GM10847 (cell line): ENCODE measurements around the gene MEAF6.

ENCODE experiments used
- POLR2A ChIP-seq: IDR thresholded peaks from 2 replicates; pipeline ENCODE4 v1.6.1; 2011; ENCODE audit not compliant: insufficient read length; ENCODE audit errors: extremely low read depth

MEAF6 gene

DNA sequence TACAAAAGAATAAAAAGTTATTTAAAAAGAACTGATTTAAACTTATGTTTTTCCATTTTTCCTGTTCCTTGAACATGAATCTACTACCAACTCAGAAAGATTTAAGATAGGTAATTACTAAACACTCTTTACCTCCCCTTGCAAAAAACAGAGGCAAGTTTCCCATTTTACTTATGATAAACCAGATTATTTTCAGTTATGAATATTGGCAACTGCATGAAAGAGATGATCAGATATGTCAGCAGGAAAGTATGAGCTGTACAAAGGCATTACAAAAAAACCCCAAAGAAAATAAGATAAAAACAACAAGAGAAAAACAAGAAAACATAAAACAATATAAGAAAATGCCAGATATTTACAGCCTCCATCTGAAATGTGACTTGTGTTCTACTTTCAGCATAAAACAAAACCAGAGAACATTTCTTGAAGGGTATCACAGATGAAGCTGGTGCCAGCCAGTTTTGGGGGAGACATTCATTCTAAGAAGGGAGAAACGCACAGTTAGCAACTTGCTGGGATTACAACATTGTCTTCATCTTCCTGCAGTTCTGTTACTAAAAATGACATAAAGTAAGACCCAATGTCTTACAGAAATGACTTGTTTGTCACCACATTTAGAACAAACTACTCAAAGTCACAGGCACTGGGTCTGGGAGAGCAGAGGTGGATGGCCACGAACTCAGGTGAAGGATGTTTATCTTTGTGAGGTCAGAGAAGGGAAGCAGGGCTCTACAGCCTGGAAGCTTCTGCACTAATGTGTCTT, 21.0 kb downstream of the MEAF6 start:
- no peak for TF ChIP-seq POLR2A

DNA sequence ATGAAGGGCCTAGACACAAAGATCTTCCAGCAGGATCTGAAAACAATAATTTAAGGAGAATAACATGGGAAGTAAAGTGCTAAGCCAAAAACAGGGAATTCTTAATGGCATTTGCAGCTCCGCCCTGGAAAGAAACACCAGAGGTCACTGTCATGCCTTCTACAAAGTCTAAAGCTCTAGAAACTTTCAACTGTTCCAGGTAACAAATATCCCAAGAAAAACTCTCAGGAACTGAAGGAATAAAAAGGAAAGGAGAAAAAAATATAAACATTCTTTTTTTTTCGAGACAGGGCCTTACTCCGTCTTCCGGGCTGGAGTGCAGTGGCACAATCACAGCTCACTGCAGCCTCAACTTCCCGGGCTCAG, 27.0 kb downstream of the MEAF6 start:
- TF ChIP-seq POLR2A = no peak

DNA sequence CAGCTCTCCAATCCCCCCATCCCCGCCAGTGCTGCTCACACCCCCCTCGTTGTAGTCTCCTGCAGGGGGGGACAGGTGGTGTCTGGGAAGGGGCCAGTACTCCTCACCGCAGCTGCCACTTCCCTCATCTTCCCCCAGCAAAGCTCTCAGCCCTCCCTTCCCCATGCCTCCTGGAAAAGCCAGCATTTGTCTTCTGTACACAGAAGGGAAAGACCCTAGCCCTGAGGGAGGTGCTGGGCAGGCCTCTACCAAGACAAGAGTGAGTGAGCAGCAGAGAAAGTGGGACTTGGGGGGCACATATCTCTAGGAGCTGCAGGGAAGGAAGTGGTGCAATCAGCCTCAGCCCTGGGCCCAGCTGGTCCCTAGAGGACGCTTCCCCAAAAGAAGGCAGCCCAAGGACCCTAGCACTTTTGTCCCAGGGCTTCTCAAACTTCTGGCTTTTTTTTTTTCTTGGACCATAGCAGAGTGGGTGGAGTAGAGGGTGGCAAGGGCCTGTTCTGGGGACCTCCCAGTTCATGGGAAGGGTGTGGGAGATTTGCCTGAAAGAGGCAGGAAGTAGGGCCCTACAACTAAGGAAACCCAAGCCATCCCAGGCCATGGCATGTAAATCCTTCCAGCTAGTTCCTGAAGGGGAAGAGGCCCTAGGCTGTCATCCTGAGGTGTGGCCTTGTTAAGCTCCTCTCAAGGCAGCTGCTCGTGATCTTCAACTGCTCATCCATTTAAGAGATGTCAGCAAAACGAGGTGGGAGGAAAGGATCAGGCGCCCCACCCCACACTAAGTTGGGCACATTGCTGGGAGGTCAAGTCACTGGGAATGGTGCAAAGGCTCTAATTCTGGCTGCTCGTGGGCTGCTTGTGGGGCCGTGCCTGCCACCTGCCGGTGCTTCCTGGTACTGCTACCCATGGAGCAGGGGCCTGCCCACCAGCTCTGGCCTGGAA, 27.6 kb downstream of the MEAF6 start:
- TF ChIP-seq POLR2A = no peak

DNA sequence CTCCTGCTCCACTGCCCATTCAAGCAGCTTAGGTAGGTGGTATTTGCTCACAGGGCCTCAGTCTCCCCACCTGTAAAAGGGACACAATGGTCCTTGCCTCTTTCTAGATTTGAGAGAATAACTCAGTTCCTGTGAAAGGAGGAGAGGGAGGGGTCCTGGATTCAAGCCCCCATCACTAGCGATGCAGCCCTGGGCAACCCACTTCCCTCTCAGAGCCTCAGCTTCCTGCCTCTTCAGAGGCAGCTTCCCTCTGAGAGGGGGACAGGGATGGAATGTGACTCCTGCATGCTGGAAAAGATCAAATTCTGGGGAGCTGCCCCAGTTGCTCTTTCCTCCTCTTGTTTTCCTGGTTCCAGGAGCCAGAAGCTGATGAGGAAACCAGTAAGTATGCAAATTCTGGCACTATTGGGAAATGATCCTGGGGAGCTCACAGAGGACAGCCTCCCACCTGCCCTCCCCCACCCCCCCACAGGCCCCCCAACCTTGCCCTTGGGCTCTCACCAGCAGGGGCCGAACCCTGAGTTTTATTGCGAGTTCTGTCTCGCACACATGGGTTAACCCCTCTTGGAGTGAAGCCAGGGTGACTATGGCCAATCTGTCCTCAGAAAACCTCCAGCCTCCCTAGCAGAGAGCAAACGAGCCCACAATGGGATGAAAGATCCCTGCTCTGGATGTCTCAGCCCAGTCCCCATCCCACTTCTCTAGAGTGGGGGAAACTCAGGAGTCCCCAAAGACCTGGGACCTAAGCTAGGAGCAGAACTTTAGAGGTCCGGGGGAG, 28.5 kb downstream of the MEAF6 start:
- no peak for TF ChIP-seq POLR2A

DNA sequence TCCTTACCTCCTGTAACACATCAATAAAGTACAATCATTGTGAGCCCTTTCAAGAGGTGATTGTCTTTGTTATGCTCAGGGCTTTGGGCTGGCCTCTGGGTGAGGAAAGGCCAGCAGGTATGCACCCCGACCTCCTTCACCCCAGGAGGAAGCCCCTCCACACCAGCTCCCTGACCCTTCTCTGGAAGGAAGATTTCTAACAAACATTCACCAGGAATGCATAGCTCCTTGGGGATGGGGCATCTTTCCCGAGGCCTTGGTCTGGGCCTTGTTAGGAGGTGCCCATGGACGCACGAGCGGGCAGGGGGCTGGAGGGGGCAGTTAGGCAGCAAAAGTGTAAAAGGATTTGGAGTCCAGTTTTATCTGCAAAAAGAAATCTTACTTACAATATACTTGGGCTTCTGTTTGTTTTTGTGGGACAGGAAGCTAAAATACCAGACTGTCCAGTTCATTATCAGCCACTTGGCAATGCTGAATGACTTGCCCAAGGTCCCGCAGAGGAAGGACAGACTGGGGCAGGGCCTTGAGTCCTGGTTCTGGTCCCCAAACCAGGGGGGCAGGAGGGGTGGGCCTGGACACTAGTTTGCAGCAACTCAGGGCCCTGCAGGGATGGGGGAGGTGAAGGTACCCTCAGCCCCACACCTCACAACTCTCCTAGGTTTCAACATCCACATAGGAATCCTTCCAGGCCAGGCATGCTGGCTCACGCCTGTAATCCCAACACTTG, 30.1 kb downstream of the MEAF6 start:
- TF ChIP-seq POLR2A = no peak

DNA sequence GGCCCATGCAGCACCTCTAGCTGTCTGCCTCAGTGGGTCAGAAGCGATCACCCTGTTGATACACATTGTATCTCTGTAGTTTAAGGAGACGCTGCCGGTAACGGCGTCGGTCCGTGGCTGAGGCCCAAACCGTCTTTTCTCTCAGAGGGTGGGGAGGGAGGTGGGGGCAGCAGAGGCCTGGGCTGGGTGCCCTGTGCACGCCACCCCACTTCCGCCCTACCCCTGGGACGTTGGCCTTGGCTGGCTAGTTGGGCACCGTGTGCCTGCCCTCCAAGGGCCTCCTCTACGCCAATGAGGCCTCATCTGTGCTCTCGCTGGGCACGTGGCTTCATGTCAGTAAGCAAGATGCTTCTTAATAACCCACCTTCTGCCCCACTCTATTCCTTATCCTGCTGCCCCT, 30.8 kb downstream of the MEAF6 start:
- TF ChIP-seq POLR2A = no peak

DNA sequence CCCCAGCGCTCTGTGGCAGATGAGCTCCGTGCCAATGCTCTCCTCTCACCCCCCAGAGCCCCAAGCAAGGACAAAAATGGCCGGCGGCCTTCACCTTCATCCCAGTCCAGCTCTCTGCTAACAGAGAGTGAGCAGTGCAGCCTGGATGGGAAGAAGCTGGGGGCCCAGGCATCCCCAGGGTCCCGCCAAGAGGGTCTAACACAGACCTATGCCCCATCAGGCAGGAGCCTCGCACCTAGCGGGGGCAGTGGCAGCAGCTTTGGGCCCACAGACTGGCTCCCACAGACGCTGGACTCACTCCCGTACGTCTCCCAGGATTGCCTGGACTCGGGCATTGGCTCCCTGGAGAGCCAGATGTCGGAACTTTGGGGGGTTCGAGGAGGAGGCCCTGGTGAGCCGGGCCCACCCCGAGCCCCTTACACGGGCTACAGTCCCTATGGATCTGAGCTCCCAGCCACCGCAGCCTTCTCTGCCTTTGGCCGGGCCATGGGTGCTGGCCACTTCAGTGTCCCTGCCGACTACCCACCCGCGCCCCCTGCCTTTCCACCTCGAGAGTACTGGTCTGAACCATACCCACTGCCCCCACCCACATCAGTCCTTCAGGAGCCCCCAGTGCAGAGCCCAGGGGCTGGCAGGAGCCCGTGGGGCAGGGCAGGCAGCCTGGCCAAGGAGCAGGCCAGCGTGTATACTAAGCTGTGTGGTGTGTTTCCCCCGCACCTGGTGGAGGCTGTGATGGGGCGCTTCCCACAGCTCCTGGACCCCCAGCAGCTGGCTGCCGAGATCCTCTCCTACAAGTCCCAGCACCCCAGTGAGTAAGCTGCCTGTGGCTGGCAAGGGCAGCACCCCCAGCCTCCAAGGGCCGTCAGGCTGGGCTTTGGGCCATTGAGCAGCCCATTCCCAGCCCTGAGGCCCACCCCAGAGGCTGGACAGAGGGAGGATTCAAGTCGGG, 31.5 kb downstream of the MEAF6 start:
- TF ChIP-seq POLR2A = no peak

DNA sequence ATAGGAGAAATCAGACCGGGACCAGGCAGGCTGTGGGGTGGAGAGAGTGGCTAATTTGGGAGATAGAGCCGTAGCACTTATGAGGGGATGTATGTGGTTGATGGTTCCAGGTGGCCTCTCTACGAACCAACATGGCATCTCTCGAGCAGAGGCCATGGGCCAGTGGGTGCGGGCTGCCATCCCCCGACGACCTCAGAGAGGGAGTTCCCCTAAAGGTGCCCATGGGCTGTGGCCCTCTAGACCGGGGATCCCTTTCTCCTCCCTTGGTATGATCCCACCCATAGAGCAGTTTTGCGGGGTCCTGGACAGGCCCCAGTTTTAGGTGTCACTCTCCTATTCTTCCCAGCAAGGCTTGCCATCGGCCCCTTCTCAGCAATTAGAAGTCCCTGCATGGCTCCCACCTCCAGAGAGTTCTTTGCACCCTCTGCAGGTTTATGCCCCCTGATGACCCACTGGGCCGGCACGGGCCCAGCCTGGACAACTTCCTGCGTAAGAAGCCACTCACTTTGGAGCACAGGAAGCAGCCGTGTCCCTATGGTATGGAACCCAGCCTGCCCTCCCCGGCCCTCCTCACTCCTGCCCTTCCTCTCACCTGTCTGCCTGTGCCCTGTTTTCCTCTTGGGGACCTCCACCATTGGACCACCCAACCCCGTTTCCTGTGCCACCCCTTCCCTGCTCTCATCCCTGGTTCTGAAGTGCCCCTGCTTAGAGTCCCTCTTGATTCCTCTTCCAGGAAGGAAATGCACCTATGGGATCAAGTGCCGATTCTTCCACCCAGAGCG, 32.4 kb downstream of the MEAF6 start:
- TF ChIP-seq POLR2A = no peak

DNA sequence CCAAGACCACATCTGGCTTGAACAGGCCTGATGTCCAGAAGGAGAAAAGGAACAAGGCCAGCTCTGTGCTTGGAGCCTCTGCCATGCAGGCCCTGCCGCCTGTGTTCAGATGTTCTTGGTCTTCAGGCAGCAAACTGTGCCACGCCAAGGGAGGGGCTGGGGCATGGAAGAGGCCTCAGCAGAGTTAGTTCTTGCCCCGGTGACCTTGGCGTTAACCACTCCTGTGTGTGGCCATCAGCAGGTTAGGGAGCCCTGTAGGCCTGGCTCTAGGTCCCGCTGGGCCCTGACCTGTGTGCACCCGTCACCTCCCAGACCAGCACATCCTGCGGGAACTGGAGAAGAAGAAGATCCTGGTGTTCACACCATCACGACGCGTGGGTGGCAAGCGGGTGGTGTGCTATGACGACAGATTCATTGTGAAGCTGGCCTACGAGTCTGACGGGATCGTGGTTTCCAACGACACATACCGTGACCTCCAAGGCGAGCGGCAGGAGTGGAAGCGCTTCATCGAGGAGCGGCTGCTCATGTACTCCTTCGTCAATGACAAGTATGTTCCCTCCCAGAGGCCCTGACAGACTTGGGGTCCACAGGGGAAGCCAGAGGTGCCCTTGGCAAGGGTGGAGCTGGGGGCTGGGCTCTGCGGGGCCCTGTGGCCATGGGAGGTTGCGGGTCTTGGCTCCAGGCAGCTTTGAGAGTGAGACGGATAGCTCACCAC, 33.1 kb downstream of the MEAF6 start:
- no peak for TF ChIP-seq POLR2A

DNA sequence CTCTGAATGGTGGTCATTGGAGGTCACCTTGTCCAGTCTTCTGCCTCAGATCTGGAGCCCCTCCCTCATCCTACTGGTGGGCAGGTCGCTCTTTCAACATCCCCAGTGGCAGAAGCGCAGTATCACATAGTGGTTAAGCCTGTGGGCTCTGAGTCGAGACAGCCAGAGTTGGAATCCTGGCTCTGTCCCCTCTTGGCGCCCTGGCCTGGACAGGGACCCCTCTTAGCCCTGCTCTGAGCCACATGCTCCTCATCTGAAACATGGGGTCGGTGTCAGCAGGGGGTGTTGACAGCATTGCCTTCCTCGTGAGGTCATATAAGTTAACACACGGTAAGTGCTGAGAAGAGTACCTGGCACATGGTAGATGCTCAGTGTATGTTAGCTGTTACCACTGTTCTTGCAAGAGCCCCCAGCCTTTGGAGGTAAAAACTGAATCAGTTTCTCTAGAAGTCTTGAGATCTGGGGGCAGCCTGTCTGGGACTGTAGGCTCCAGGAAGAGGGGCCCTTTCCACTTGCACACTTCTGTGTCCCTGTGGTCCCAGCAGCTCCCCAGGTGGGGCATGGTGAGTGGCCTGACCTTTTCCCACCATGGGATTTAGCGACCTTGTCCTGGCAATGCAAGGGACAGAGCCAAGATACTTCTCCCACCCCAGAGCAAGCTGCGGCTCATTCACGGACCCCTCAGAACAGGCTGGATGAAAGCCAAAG, 33.8 kb downstream of the MEAF6 start:
- no peak for TF ChIP-seq POLR2A

DNA sequence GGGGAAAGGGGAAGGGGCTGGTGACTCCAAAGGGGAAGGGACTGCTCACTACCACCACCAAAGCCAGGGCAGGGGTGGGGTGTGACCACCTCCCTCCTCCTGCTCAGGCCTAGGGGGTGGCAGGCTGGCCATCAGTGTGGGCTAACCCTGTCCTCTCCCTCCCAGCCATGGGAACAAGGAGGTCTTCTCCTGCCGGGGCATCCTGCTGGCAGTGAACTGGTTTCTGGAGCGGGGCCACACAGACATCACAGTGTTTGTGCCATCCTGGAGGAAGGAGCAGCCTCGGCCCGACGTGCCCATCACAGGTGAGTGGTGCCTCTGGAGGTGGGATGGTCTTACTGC, 34.5 kb downstream of the MEAF6 start:
- no peak for TF ChIP-seq POLR2A
